ENCODE data around the gene ELP2.

DNA sequence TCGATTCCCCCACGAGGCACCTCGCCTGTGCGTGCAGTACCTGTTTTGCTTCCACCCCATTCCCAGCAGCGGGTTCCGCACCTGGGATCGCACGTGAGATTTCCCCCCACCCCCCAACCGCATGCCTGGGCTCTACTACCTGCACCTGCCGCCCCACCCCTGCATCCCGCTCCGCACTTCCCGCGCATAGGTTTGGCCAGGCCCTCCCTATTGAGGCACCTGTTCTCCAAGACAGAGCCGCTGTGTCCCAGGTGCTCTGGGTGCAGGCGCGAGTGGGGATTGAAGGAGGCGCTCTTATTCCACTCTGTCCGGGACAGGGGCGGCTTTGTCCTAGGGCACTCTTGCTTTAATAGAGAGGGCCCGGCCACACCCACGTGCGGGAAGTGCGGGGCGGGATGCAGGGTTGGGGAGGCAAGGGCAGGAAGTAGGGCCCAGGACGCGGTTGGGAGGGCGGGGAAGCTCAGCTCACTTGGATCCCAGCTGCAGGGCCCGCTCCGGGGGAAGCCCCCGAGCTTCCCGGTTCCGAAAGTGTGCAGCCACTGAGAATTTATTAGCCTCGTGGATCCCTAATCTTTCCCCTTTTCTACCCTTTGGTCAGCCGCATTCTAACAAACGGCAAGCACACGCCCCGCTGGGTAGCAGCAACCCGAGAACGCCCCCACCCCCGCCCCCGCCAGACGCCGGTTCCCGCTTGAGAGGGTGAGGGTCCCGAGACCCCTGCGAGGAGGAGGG is 56.9 kb downstream of the ELP2 start:
- TF ChIP-seq POLR2A (IDR thresholded peaks at IDR 0.05; ENCODE audit: low read depth, low read length), result no peak
- TF ChIP-seq POLR2AphosphoS5 (IDR thresholded peaks at IDR 0.05; ENCODE audit: low read depth, low read length), result no peak

Measured in GM12891 (cell line).